ENCODE data around the gene MPV17. TPM values are rescaled to one million over a fixed set of nuclear protein-coding genes. Genes with fewer than 3 reads are reported as not detected.

MPV17 gene
- polyA plus RNA-seq, 2 of the 4 experiments (the other 2 are of a cell fraction) = 67.7 to 130 TPM

DNA sequence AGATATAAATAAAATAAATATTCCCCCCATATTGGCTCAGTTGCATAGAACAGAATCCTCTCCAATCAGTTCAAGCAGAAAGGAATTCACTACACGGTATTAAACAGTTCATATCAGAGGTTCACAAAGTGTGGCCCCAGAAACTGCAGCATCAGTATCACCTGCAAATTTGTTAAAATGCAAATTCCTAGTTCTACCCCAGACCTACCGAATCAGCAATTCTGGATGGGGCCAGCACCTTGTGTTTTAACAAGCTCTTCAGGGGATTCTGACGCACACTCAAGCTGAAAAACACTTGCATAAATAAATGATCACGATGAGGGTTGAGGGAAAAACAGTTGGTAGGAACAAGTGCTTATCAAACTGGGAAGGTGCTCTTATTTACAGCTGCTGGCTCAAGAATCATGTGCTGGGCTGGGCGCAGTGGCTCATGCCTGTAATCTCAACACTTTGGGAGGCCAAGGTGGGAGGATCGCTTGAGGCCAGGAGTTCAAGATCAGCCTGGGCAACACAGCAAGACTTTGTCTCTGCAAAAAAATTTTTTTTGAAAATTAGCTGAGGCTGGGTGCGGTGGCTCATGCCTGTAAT is 27.3 kb upstream of the MPV17 start:
- no peak for FAIRE-seq
- no peak overlapping the region for H3K4me3 ChIP-seq
- ChIA-PET POLR2A (no interaction called here), CTCF (interaction anchor here (1.0 to 1.9 kb wide), 5 partner anchors 10 to 70 kb away, joined by 3 to 5 read pairs (median 3); partner anchors contain the start of gene UCN)
- no peak for ATAC-seq
- H3K4me2 ChIP-seq = no peak overlapping the region
- no peak overlapping the region for H3K27ac ChIP-seq
- DNase-seq (ENCODE audit: low read depth in 1 of 2, low spot score in 1 of 2) = no peak
- TF ChIP-seq, protein P1, sequence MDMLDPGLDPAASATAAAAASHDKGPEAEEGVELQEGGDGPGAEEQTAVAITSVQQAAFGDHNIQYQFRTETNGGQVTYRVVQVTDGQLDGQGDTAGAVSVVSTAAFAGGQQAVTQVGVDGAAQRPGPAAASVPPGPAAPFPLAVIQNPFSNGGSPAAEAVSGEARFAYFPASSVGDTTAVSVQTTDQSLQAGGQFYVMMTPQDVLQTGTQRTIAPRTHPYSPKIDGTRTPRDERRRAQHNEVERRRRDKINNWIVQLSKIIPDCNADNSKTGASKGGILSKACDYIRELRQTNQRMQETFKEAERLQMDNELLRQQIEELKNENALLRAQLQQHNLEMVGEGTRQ (IDR thresholded peaks at IDR 0.05) = no peak
- TF ChIP-seq POLR2AphosphoS2 (conservative IDR thresholded peaks at IDR 0.05; ENCODE audit: low read length) (no peak), CBX8 (IDR thresholded peaks at IDR 0.05) (no peak), MAFK (IDR thresholded peaks at IDR 0.05; ENCODE audit: partially characterized antibody) (peak; percentile 56), RAD21 (conservative IDR thresholded peaks at IDR 0.05 in 1 of 2, IDR thresholded peaks at IDR 0.05 in 1 of 2) (no peak)
- H3K4me1 ChIP-seq = peaks cover 17% of the 10 kb centered on the region
- H3K9me3 ChIP-seq = no peaks in the 10 kb centered on the region
- WGBS (ENCODE audit: missing lambda C conversion rate) = 86% methylated on average over 7 of the region's 7 CpGs

DNA sequence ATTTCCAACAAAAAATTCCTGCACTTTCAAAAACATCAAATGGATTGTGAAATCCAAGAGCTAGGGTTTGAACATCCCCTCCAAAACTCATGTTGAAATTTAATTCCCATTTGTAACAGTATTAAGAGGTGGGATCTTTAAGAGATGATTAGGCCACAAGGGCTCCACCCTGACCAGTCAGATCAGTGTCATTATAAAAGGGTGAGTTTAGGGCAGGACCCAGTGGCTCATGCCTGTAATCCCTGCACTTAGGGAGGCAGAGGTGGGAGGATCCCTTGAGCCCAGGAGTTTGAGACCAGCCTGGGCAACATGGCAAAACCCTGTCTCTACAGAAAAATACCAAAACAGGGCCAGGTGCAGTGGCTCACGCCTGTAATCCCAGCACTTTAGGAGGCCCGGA is 24.7 kb upstream of the MPV17 start:
- Histone ChIP-seq H3K4me3 (no peak overlapping the region), H3K9me3 (no peaks in the 10 kb centered on the region), H3K27ac (no peak overlapping the region), H3K4me2 (no peak overlapping the region), H3K4me1 (no peaks in the 10 kb centered on the region)
- ChIA-PET POLR2A (interaction anchor here (1.3 kb wide), 1 partner anchor 9 kb away, joined by 6 read pairs; the partner anchor contains the start of gene GTF3C2), CTCF (interaction anchor here (0.7 to 1.8 kb wide), 3 partner anchors 8 to 24 kb away, joined by 3 to 5 read pairs (median 5); partner anchors contain the start of genes GTF3C2 and MPV17)
- DNase-seq (ENCODE audit: low read depth in 1 of 2, low spot score in 1 of 2) (no peak), ATAC-seq (no peak; a peak in 1 of 6 replicates), FAIRE-seq (no peak)
- 100% methylated on average over 2 of the region's 2 CpGs for WGBS (ENCODE audit: missing lambda C conversion rate)
- no peak for TF ChIP-seq RFX5 (IDR thresholded peaks at IDR 0.05)
- TF ChIP-seq TFCP2L1 (CRISPR knock-in tag; IDR thresholded peaks at IDR 0.05) = no peak
- TF ChIP-seq CBX8 (IDR thresholded peaks at IDR 0.05) = no peak
- no peak for TF ChIP-seq RCOR1 (IDR thresholded peaks at IDR 0.05; ENCODE audit: low read depth, low read length)

DNA sequence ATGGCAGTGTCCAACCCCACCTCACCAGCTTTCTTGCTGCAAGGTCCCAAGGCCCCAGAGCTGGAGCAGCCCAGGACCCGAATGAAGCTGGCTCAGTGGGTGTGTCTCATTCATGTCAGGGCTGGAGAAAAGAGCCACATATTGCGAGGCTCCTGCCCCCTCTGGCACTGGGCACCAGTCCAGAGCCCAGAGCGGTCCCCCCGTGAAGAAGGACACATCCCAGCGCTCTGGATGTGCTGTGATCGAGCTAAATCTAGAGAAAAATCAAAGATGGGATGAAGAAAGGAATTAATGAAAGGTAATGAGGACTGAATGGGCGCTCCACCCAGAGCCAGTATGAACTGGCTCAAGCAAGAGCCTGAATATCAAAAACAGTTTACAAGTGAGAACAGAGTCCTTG is 13.3 kb upstream of the MPV17 start:
- TF ChIP-seq TFCP2L1 (CRISPR knock-in tag; IDR thresholded peaks at IDR 0.05) = no peak
- TF ChIP-seq HOXB5 (CRISPR knock-in tag; IDR thresholded peaks at IDR 0.05) = no peak
- TF ChIP-seq, protein P2, sequence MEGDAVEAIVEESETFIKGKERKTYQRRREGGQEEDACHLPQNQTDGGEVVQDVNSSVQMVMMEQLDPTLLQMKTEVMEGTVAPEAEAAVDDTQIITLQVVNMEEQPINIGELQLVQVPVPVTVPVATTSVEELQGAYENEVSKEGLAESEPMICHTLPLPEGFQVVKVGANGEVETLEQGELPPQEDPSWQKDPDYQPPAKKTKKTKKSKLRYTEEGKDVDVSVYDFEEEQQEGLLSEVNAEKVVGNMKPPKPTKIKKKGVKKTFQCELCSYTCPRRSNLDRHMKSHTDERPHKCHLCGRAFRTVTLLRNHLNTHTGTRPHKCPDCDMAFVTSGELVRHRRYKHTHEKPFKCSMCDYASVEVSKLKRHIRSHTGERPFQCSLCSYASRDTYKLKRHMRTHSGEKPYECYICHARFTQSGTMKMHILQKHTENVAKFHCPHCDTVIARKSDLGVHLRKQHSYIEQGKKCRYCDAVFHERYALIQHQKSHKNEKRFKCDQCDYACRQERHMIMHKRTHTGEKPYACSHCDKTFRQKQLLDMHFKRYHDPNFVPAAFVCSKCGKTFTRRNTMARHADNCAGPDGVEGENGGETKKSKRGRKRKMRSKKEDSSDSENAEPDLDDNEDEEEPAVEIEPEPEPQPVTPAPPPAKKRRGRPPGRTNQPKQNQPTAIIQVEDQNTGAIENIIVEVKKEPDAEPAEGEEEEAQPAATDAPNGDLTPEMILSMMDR (IDR thresholded peaks at IDR 0.05) = no peak
- TF ChIP-seq ZSCAN20 (CRISPR knock-in tag; IDR thresholded peaks at IDR 0.05) = no peak
- TF ChIP-seq EHF (CRISPR knock-in tag; IDR thresholded peaks at IDR 0.05) = no peak
- TF ChIP-seq, protein P3, sequence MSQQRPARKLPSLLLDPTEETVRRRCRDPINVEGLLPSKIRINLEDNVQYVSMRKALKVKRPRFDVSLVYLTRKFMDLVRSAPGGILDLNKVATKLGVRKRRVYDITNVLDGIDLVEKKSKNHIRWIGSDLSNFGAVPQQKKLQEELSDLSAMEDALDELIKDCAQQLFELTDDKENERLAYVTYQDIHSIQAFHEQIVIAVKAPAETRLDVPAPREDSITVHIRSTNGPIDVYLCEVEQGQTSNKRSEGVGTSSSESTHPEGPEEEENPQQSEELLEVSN (IDR thresholded peaks at IDR 0.05; ENCODE audit: borderline replicate concordance, low read depth) = no peak
- TF ChIP-seq BHLHE40 (IDR thresholded peaks at IDR 0.05; ENCODE audit: low read depth, low read length) = no peak
- no peak for TF ChIP-seq PHF8 (IDR thresholded peaks at IDR 0.05; ENCODE audit: borderline replicate concordance, low read depth)
- no peak for TF ChIP-seq HOXA7 (CRISPR knock-in tag; IDR thresholded peaks at IDR 0.05)
- no peak for TF ChIP-seq HDAC2 (IDR thresholded peaks at IDR 0.05)
- no peak for TF ChIP-seq EP300 (IDR thresholded peaks at IDR 0.05)
- TF ChIP-seq EHMT2 (IDR thresholded peaks at IDR 0.05; ENCODE audit: low read depth) = no peak
- no peak for TF ChIP-seq POLR2A (IDR thresholded peaks at IDR 0.05; ENCODE audit: low read length)
- Histone ChIP-seq H3K4me2 (no peak overlapping the region), H3K4me1 (no peaks in the 10 kb centered on the region), H3K4me3 (no peak overlapping the region), H3K27ac (no peak overlapping the region), H3K9me3 (no peaks in the 10 kb centered on the region)
- ATAC-seq = no peak; a peak in 1 of 6 replicates
- no peak for DNase-seq (ENCODE audit: low read depth in 1 of 2, low spot score in 1 of 2)
- ChIA-PET CTCF (interaction anchor here (1.1 to 5.6 kb wide), 6 partner anchors 8 to 34 kb away, joined by 3 to 25 read pairs (median 4); partner anchors contain the start of genes EIF2B4, MPV17 and SNX17), POLR2A (no interaction called here)
- FAIRE-seq = no peak
- 95% methylated on average over 7 of the region's 7 CpGs for WGBS (ENCODE audit: missing lambda C conversion rate)
